Frontal cortex (tissue), 4 donors: ENCODE measurements around the gene HTR1D. TPM values are rescaled to one million over a fixed set of nuclear protein-coding genes. Genes with fewer than 3 reads are reported as not detected.
"Not testable (repeated sequence)": the region's sequence is repeated elsewhere in the genome, so short reads cannot be mapped to it uniquely, and the experiment has no call there.

Experiments used
- DNase-seq, 2 donors: peaks; one replicate each; pipeline ENCODE4 v3.0.0; 2012; ENCODE audit warnings: low spot score in 2 of 2
- FAIRE-seq: peaks from 2 replicates; lab custom pipeline; 2012; peaks lifted over from hg19 to GRCh38; lab: Jason Lieb, UNC
- total RNA-seq: library from RNA; depleted of rRNA; stranded (reverse); fragments of >200 nt; gene quantifications from one replicate; pipeline ENCODE4 v1.2.3, GENCODE V29; 2014
- donor health status: control.
- donor health status: control.
- donor health status: control.

Gene HTR1D
- under 0.01 TPM for total RNA-seq

DNA sequence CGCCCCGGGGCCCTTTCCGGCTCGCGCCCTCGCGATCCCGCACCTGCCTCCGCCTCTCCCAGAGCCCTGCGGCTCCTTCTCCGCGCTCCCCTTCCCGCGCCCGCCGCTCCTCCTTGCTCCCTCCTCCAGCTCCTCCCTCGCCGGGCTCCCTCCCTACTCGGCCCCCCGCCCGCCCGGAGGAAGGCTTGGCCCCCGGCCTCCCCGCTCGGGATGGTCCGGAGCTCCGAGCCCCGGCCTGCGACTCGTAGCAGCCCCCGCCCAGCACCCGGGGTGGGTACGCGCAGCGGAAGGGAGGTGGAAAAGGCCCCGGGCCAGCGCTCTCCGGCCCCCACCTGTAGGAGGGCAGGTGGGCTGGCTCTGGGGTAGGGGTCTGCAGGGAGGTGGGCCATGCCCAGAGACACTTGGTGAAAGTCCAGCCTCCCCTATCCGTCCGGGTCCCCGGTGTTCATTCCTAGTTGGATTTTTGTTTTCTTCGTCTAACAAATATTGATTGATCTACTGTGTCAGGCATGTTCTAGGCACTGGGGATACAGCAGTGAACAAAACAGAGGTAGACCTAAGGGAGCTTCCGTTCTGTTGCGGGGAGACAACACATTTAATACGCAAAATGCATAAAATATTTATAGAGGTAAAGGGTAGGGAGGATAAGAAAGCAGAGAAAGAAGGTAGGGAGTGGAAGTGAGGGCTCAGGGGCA lies at the start of gene HTR1D:
HTR1D (minus strand) TSS at position 82 of the 695 bp plus-strand sequence. CDS start 23,283 bp downstream, outside the sequence.
- DNase-seq (peak in 1 of 2 donors; percentile 55), FAIRE-seq (no peak)

DNA sequence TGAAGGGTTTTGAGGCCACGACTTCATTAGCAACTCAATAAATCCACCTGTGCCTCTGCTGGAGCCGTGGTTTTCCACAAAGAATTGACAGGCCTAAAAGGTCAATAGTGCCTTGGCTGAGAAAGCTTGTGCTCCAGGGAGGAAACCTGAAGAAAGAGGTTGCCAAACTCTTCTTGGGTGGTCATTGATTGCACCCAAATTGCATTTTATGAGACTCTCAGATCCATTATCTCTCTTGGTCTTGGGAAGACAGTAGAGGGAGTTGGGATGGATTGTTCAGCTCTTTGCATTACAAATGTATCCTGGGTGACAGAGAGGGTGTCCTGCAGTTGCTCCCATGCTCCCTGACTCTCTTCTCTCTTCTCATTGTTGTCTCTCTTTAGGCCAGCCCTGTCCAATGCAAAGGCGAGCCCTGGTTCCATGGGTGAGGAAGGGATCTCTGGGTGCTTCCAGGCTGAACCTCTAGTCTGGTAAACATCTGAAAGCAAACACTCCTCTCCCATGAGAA lies 46.1 kb upstream of the HTR1D start:
- FAIRE-seq (no peak), DNase-seq (no peak)

- not testable (repeated sequence) for DNase-seq, FAIRE-seq
Measured at GRCh38 chr1:23258082-23258481, 40.8 kb upstream of the HTR1D start.

DNA sequence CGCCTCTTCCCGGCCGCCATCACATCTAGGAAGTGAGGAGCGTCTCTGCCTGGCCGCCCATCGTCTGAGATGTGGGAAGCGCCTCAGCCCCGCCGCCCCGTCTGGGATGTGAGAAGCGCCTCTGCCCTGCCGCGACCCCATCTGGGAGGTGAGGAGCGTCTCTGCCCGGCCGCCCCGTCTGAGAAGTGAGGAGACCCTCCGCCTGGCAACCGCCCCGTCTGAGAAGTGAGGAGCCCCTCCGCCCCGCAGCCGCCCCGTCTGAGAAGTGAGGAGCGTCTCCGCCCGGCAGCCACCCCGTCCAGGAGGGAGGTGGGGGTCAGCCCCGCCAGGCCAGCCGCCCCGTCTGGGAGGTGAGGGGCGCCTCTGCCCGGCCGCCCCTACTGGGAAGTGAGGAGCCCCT lies 40.1 kb upstream of the HTR1D start:
- not testable (repeated sequence) for DNase-seq, FAIRE-seq

GRCh38 chr1:23254584-23254983 lies 37.3 kb upstream of the HTR1D start:
- no peak for FAIRE-seq
- DNase-seq: no peak

DNA sequence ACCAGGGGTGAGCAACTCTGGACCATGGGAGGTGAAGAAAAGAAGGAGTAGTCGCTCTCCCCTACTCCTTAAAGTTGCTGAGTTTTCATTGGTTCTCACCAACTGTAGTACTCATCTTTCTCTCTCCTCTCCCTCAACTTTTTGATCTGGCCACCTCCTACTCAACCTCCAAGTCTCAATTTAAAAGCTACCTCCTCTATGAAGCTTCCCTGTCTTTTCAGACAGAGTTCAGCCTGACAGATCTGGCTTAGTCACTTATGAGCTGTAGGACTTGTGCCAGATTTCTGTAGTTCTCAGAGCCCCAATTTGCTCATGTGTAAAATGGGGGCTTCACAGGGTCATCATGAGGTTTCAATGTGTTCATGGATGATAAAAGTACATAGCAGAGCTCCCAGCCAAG lies 34.5 kb upstream of the HTR1D start:
- no peak for FAIRE-seq
- no peak for DNase-seq

- FAIRE-seq (no peak), DNase-seq (no peak)
Measured at GRCh38 chr1:23249787-23250454, 32.6 kb upstream of the HTR1D start.

- FAIRE-seq: no peak
- DNase-seq: no peak
Measured at GRCh38 chr1:23247276-23247675, 30.0 kb upstream of the HTR1D start.

DNA sequence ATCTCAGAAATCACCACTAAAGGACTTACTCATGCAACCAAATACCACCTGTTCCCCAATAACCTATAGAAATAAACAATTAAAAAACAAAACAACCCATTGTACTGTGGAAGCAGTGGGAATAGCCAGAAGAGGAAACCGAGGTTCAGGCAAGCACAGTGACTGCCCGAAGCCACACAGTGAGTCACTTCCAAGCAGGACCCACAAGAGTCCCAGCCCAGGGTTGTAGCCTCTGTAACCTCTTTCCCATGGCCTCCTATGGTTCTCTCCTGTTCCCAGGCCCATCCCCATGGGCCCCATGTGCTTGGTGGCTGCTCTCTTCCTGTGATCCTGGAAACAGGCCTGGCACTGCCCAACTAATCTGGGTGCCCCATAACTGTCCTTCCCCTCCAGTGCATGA lies 29.0 kb upstream of the HTR1D start:
- FAIRE-seq (no peak), DNase-seq (no peak)

GRCh38 chr1:23244256-23244761 lies 27.0 kb upstream of the HTR1D start:
- DNase-seq (no peak), FAIRE-seq (no peak)

DNA sequence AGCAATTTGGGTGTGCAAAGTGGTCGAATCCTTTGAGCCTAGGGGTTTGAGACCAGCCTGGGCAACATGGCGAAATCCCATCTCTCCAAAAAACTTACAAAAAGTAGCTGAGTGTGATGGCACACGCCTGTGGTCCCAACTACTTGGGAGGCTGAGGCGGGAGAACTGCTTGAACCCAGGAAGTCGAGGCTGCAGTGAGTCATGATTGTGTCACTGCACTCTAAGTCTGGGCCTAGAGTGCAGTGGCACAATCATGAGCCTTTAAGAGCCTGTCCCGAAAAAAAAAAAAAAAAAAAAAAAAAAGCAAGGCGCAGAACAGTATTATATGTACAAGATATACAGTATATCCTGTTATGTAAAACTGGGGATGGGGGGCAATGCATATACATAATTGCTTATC lies 25.1 kb upstream of the HTR1D start:
- DNase-seq (no peak), FAIRE-seq (no peak)

GRCh38 chr1:23239638-23240295 lies 22.5 kb upstream of the HTR1D start:
- no peak for DNase-seq
- no peak for FAIRE-seq

- no peak for FAIRE-seq
Measured at GRCh38 chr1:23238565-23238964, 21.3 kb upstream of the HTR1D start.

DNA sequence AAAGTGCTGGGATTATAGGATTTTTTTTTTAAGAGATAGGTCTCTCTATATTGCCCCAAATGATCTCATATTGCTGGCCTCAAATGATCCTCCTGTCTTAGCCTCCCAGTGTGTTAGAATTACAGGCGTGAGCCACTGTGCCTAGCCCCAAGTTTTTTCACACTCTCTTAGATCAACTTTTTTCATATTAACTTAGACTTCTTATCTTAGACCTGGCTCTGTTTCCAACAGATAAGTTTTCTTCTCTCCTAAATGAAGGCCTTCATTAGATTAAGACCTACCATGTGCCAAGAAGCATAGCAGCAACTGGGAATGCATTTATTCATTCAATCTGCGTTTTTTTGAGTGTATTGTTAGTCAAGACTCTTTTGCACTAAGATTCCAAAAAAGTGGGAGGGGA lies 20.2 kb upstream of the HTR1D start:
- DNase-seq (no peak), FAIRE-seq (no peak)

More at GRCh38 chr1:23238565-23238964, 21.3 kb upstream of the HTR1D start:
- no peak for DNase-seq

DNA sequence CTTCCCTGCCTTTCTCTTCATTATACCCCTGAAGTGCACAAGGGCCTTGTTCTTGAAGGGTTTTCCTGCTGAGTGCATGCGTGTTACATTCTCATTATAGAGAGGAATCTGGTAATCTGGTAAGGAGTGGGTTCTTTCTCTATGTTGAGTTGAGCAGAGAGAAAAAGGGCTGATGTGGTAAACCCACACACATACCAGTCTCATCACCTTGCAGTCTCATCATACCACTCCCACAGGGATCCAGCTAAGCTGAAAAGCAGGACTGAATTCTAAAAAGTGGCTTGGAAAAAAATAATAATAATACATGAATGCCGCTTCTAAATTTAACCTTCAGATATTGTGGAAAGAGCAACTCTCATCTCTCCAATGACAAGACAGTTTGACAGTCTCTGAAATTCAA lies 10.5 kb upstream of the HTR1D start:
- DNase-seq (no peak), FAIRE-seq (no peak)

GRCh38 chr1:23224739-23225648 lies 7.7 kb upstream of the HTR1D start:
- no peak for DNase-seq

DNA sequence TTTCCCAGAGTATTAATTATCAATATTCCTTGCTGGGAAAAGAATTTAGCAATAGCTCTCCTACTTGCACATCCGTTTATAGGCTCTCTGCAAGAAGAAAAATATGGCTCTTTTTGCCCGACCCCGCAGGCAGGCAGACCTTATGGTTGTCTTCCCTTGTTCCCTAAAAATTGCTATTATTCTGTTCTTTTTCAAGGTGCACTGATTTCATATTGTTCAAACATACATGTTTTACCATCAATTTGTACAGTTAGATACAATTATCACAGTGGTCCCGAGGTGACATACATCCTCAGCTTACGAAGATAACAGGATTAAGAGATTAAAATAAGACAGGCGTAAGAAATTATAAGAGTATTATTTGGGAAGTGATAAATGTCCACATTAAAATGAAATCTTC lies 6.7 kb upstream of the HTR1D start:
- not testable (repeated sequence) for DNase-seq, FAIRE-seq

More at GRCh38 chr1:23224739-23225648, 7.7 kb upstream of the HTR1D start:
- no peak for FAIRE-seq

DNA sequence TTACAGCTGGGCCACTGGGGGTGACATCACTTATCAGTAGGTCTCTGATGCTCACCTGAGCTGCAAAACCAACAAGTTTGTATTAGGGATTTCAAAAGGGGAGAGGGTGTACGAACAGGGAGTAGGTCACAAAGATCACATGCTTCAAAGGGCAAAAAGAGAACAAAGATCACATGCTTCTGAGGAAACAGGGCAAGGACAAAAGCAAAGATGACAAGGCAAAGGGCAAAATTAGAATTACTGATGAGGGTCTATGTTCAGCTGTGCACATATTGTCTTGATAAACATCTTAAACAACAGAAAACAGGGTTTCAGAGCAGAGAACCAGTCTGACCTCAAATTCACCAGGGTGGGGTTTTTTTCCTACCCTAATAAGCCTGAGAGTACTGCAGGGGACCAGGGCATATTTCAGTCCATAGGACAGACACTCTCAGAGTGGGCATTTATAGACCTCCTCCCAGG lies 6.2 kb upstream of the HTR1D start:
- not testable (repeated sequence) for DNase-seq, FAIRE-seq

GRCh38 chr1:23222742-23223141 lies 5.4 kb upstream of the HTR1D start:
- DNase-seq: no peak
- FAIRE-seq: no peak
